Measurements from ENCODE around the gene PDE11A. TPM values are rescaled to one million over a fixed set of nuclear protein-coding genes. Genes with fewer than 3 reads are reported as not detected.

PDE11A gene
- total and polyA plus RNA-seq, 4 donors, result 1.0 to 5.9 (median 1.7) TPM

DNA sequence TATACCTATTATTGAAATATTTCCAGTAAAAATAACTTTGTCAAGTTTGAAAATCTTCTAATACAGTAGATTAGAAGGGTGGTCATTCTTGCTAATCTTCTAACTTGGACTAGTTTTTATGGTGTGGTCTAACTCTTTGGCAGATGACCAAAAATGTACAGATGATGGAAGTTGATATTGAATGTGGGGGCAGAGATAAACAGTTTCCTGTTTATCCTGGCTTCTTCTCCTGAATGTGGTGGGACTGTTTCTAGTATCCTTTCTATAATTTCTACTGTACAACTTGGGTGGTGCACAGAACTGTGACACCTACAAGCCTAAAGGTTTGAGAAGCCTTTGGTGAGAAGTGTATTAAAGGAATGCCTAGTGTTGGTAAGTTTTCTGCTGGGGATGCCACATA lies 178.7 kb downstream of the PDE11A start:
- Histone ChIP-seq H3K4me3 (ENCODE audit: low read depth in 1 of 3, low read length in 3 of 3) (no peak overlapping the region), H3K27ac (ENCODE audit: low read depth in 1 of 2, low read length in 2 of 2) (no peak overlapping the region)

DNA sequence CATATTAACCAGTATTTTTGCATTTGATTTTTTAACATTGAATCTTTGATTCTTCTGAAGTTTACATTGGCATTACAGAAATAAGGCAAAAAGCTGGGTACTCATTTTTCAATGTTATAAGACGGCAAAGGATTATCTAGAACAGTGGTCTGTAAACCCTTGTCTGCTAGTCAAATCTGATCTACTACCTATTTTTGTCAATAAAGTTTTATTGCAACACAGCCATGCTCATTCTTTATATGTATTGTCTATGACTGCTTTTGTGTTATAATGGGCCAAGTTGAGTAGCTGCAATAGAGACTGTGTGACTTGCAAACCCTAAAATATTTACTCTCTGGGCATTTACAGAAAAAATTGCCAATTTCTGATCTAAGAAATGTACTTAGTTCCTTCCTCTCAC lies 181.0 kb downstream of the PDE11A start:
- no peaks in the 10 kb centered on the region for H3K36me3 ChIP-seq (ENCODE audit: control insufficient read depth in 4 of 4, insufficient read depth in 3 of 4, low read depth in 1 of 4, low read length in 3 of 4)
- H3K27ac ChIP-seq (ENCODE audit: low read depth in 1 of 2, low read length in 2 of 2), result no peak overlapping the region
- H3K4me1 ChIP-seq (ENCODE audit: control insufficient read depth in 4 of 4, insufficient read depth in 4 of 4, low read length in 3 of 4), result peaks cover 0 to 12% (median 9%) of the 10 kb centered on the region in 4 donors
- no peak overlapping the region for H3K9ac ChIP-seq (ENCODE audit: low read depth in 1 of 2, low read length in 2 of 2)
- no peaks in the 10 kb centered on the region for H3K9me3 ChIP-seq (ENCODE audit: control insufficient read depth in 4 of 4, low read length in 3 of 4)
- no peak for DNase-seq (ENCODE audit: low spot score)
- WGBS, result 96% methylated on average over 1 of the region's 1 CpG
- no peaks in the 10 kb centered on the region for H3K27me3 ChIP-seq (ENCODE audit: control insufficient read depth in 4 of 4, insufficient read depth in 4 of 4, low read length in 3 of 4)
- H3K4me3 ChIP-seq (ENCODE audit: low read depth in 1 of 3, low read length in 3 of 3), result no peak overlapping the region
- TF ChIP-seq MAX (IDR thresholded peaks at IDR 0.05), result no peak
- no peak for TF ChIP-seq FOXA1 (IDR thresholded peaks at IDR 0.05)
- TF ChIP-seq TAF1 (conservative IDR thresholded peaks at IDR 0.05), result no peak
- TF ChIP-seq, protein P1, sequence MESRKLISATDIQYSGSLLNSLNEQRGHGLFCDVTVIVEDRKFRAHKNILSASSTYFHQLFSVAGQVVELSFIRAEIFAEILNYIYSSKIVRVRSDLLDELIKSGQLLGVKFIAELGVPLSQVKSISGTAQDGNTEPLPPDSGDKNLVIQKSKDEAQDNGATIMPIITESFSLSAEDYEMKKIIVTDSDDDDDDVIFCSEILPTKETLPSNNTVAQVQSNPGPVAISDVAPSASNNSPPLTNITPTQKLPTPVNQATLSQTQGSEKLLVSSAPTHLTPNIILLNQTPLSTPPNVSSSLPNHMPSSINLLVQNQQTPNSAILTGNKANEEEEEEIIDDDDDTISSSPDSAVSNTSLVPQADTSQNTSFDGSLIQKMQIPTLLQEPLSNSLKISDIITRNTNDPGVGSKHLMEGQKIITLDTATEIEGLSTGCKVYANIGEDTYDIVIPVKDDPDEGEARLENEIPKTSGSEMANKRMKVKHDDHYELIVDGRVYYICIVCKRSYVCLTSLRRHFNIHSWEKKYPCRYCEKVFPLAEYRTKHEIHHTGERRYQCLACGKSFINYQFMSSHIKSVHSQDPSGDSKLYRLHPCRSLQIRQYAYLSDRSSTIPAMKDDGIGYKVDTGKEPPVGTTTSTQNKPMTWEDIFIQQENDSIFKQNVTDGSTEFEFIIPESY (IDR thresholded peaks at IDR 0.05), result no peak
- no peak for TF ChIP-seq FOXA2 (IDR thresholded peaks at IDR 0.05)
- TF ChIP-seq, protein P2, sequence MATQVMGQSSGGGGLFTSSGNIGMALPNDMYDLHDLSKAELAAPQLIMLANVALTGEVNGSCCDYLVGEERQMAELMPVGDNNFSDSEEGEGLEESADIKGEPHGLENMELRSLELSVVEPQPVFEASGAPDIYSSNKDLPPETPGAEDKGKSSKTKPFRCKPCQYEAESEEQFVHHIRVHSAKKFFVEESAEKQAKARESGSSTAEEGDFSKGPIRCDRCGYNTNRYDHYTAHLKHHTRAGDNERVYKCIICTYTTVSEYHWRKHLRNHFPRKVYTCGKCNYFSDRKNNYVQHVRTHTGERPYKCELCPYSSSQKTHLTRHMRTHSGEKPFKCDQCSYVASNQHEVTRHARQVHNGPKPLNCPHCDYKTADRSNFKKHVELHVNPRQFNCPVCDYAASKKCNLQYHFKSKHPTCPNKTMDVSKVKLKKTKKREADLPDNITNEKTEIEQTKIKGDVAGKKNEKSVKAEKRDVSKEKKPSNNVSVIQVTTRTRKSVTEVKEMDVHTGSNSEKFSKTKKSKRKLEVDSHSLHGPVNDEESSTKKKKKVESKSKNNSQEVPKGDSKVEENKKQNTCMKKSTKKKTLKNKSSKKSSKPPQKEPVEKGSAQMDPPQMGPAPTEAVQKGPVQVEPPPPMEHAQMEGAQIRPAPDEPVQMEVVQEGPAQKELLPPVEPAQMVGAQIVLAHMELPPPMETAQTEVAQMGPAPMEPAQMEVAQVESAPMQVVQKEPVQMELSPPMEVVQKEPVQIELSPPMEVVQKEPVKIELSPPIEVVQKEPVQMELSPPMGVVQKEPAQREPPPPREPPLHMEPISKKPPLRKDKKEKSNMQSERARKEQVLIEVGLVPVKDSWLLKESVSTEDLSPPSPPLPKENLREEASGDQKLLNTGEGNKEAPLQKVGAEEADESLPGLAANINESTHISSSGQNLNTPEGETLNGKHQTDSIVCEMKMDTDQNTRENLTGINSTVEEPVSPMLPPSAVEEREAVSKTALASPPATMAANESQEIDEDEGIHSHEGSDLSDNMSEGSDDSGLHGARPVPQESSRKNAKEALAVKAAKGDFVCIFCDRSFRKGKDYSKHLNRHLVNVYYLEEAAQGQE (IDR thresholded peaks at IDR 0.05), result no peak
- TF ChIP-seq ATF3 (IDR thresholded peaks at IDR 0.05), result no peak
- no peak for TF ChIP-seq HNF4A (conservative IDR thresholded peaks at IDR 0.05)
- TF ChIP-seq JUND (IDR thresholded peaks at IDR 0.05), result no peak
- TF ChIP-seq NR2F2 (IDR thresholded peaks at IDR 0.05), result no peak
- TF ChIP-seq YY1 (IDR thresholded peaks at IDR 0.05), result no peak
- TF ChIP-seq RXRA (IDR thresholded peaks at IDR 0.05), result no peak
- TF ChIP-seq GABPA (IDR thresholded peaks at IDR 0.05 in 1 of 2, conservative IDR thresholded peaks at IDR 0.05 in 1 of 2), result no peak

More for the DNA sequence above, 178.7 kb downstream of the PDE11A start:
- DNase-seq (ENCODE audit: low spot score), result no peak
- H3K4me1 ChIP-seq (ENCODE audit: control insufficient read depth in 4 of 4, insufficient read depth in 4 of 4, low read length in 3 of 4), result peaks cover 0 to 4% (median 0%) of the 10 kb centered on the region in 4 donors
- peaks cover 0 to 3% (median 0%) of the 10 kb centered on the region in 4 donors for H3K36me3 ChIP-seq (ENCODE audit: control insufficient read depth in 4 of 4, insufficient read depth in 3 of 4, low read depth in 1 of 4, low read length in 3 of 4)
- TF ChIP-seq, protein P1 (IDR thresholded peaks at IDR 0.05), result no peak
- no peak for TF ChIP-seq GABPA (IDR thresholded peaks at IDR 0.05 in 1 of 2, conservative IDR thresholded peaks at IDR 0.05 in 1 of 2)
- TF ChIP-seq HNF4A (conservative IDR thresholded peaks at IDR 0.05), result no peak
- no peak for TF ChIP-seq NR2F2 (IDR thresholded peaks at IDR 0.05)
- no peak for TF ChIP-seq MAX (IDR thresholded peaks at IDR 0.05)
- no peak for TF ChIP-seq FOXA2 (IDR thresholded peaks at IDR 0.05)
- TF ChIP-seq JUND (IDR thresholded peaks at IDR 0.05), result no peak
- TF ChIP-seq CTCF (IDR thresholded peaks at IDR 0.05; ENCODE audit: low read depth, low read length, missing input control), result no peak
- TF ChIP-seq ATF3 (IDR thresholded peaks at IDR 0.05), result no peak
- TF ChIP-seq HNF4G (IDR thresholded peaks at IDR 0.05), result no peak
- no peak for TF ChIP-seq EGR1 (IDR thresholded peaks at IDR 0.05; ENCODE audit: low read depth in 2 of 2)
- H3K9ac ChIP-seq (ENCODE audit: low read depth in 1 of 2, low read length in 2 of 2), result no peak overlapping the region
- H3K9me3 ChIP-seq (ENCODE audit: control insufficient read depth in 4 of 4, low read length in 3 of 4), result no peaks in the 10 kb centered on the region
- H3K27me3 ChIP-seq (ENCODE audit: control insufficient read depth in 4 of 4, insufficient read depth in 4 of 4, low read length in 3 of 4), result no peaks in the 10 kb centered on the region
